ENCODE data around the gene PPP1R9A.

GRCh38 chr7:95026421-95027072 lies 119.2 kb downstream of the PPP1R9A start:
- TF ChIP-seq CTCF (IDR thresholded peaks at IDR 0.05; ENCODE audit: poor library complexity, severe bottlenecking), result no peak
- TF ChIP-seq, protein P1, sequence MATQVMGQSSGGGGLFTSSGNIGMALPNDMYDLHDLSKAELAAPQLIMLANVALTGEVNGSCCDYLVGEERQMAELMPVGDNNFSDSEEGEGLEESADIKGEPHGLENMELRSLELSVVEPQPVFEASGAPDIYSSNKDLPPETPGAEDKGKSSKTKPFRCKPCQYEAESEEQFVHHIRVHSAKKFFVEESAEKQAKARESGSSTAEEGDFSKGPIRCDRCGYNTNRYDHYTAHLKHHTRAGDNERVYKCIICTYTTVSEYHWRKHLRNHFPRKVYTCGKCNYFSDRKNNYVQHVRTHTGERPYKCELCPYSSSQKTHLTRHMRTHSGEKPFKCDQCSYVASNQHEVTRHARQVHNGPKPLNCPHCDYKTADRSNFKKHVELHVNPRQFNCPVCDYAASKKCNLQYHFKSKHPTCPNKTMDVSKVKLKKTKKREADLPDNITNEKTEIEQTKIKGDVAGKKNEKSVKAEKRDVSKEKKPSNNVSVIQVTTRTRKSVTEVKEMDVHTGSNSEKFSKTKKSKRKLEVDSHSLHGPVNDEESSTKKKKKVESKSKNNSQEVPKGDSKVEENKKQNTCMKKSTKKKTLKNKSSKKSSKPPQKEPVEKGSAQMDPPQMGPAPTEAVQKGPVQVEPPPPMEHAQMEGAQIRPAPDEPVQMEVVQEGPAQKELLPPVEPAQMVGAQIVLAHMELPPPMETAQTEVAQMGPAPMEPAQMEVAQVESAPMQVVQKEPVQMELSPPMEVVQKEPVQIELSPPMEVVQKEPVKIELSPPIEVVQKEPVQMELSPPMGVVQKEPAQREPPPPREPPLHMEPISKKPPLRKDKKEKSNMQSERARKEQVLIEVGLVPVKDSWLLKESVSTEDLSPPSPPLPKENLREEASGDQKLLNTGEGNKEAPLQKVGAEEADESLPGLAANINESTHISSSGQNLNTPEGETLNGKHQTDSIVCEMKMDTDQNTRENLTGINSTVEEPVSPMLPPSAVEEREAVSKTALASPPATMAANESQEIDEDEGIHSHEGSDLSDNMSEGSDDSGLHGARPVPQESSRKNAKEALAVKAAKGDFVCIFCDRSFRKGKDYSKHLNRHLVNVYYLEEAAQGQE (IDR thresholded peaks at IDR 0.05; ENCODE audit: borderline replicate concordance), result no peak
- TF ChIP-seq POLR2AphosphoS5 (IDR thresholded peaks at IDR 0.05), result no peak
- TF ChIP-seq SMC3 (conservative IDR thresholded peaks at IDR 0.05; ENCODE audit: poor library complexity), result no peak
- TF ChIP-seq EZH2 (IDR thresholded peaks at IDR 0.05; ENCODE audit: borderline replicate concordance, insufficient read depth, low read length, poor library complexity, severe bottlenecking), result no peak
- TF ChIP-seq TAF1 (IDR thresholded peaks at IDR 0.05; ENCODE audit: low read depth), result no peak
- TF ChIP-seq EP300 (conservative IDR thresholded peaks at IDR 0.05; ENCODE audit: poor library complexity, severe bottlenecking), result no peak

Measured in neural cell (in vitro differentiated cells).